Fibroblast of mammary gland (primary cell): ENCODE data around the gene RAP1B.

Experiments used
- DNase-seq: peaks from one replicate; pipeline ENCODE4 v3.0.0-alpha.2; 2010; ENCODE audit warnings: low read depth
- H3K4me3 ChIP-seq: 2 replicates; pipeline ENCODE4 v1.5.1; 2011; ENCODE audit warnings: low read depth, mild to moderate bottlenecking, low read length, moderate library complexity; ENCODE audit not compliant: control insufficient read depth
- CTCF ChIP-seq: conservative IDR thresholded peaks from 2 replicates; pipeline ENCODE4 v1.5.1; 2011; ENCODE audit warnings: low read depth, low read length, inconsistent platforms; ENCODE audit not compliant: control insufficient read depth, insufficient read depth

The RAP1B gene

GRCh38 chr12:68573406-68573805 is 37.3 kb upstream of the RAP1B start:
- DNase-seq = no peak

DNA sequence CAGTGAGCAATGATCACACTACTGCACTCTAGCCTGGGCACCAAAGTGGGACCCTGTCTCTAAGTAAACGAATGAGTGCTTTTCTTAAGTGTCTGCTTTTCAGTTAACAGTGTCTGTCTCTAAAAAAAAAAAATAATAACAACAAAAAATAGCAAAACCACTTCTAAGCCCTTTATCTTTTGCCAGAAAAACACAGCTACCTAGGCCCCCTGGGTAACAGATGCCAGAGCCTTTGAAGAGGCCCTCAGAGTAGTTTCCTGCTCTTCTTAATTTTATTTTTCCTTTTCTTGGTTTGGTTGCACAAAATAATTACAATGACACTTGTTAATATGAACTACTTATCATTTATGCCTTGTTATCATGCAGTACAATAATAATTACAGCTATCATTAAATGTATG is 32.8 kb upstream of the RAP1B start:
- H3K4me3 ChIP-seq = no peak overlapping the region
- TF ChIP-seq CTCF = no peak
- no peak for DNase-seq

More at GRCh38 chr12:68573406-68573805, 37.3 kb upstream of the RAP1B start:
- no peak overlapping the region for H3K4me3 ChIP-seq
- TF ChIP-seq CTCF = no peak

DNA sequence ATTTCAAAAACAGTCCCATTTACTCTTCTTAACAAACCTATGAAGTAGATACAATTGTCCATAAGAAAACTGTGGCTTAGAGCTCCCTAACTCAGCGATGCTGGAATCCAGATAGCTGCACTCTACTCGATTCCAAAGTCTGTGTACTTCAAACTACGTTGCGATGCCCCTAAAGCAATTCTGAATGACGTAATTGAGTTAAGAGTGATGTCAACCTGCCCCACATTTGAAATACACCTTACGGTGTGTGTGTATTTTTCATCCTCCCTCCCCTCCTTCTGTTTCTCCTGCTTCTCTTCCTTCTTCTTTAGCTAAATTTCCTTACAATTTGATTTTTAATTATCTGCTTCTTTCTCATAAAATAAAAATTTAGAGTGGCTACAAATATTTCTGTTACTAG is 31.9 kb upstream of the RAP1B start:
- TF ChIP-seq CTCF = no peak
- DNase-seq = no peak
- H3K4me3 ChIP-seq = no peak overlapping the region

DNA sequence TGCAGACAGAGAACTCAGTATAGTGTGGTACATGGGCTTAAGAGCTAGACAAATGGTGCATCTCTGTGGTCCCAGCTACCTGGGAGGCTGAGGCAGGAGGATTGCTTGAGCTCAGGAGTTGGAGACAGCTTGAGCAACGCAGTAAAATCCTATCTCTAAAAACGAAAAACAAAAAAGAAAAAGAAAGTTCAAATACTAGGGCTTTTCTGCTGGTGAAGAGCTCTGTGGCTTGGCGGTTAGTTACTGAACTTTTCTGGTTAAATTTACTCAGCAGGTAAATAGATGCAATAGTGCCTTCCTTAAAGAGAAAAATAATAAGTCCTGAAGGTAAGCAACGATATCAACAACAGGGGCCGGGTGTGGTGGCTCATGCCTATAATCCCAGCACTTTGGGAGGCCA is 31.4 kb upstream of the RAP1B start:
- no peak overlapping the region for H3K4me3 ChIP-seq
- TF ChIP-seq CTCF = no peak
- DNase-seq = no peak

GRCh38 chr12:68580911-68581310 is 29.8 kb upstream of the RAP1B start:
- DNase-seq = no peak
- TF ChIP-seq CTCF = no peak
- H3K4me3 ChIP-seq = no peak overlapping the region

- no peak for TF ChIP-seq CTCF
- no peak overlapping the region for H3K4me3 ChIP-seq
- no peak for DNase-seq
Observed at GRCh38 chr12:68581926-68582325, 28.8 kb upstream of the RAP1B start.

DNA sequence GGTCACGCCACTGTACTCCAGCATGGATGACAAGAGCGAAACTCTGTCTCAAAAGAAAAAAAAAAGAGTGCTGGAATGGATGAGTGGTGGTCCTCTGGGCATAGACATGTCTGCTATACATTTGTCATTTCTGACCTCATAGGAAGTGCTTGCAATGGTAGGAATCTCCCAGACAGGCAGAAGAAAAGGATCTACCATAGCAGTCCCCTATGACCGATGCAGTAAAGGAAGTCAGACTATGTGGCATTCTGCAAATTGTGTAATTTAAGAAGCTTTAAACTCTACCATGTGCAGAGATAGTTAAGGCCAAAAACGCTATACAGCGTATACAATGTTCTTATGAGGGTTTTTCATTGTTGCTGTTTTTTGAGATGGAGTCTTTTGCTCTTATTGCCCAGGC is 24.7 kb upstream of the RAP1B start:
- no peak for DNase-seq
- no peak for TF ChIP-seq CTCF
- H3K4me3 ChIP-seq = no peak overlapping the region
